HG03442 (cell line): ENCODE data around the gene S1PR3.

Source experiments
- ATAC-seq: cut with Tn5 transposase; IDR thresholded peaks from one replicate; pipeline ENCODE4 v1.9.1; 2021; ENCODE audit warnings: mild to moderate bottlenecking, moderate library complexity; ENCODE audit not compliant: unreplicated experiment

Gene S1PR3

GRCh38 chr9:89008055-89008743, 16.9 kb downstream of the S1PR3 start:
- no peak for ATAC-seq

- ATAC-seq = no peak
Measured at GRCh38 chr9:89008744-89009545, 17.7 kb downstream of the S1PR3 start.

GRCh38 chr9:89009546-89009840, 18.2 kb downstream of the S1PR3 start:
- no peak for ATAC-seq

GRCh38 chr9:89010056-89010455, 18.8 kb downstream of the S1PR3 start:
- ATAC-seq = no peak

GRCh38 chr9:89010526-89011111, 19.4 kb downstream of the S1PR3 start:
- no peak for ATAC-seq

- ATAC-seq = no peak
Measured at GRCh38 chr9:89011683-89012082, 20.4 kb downstream of the S1PR3 start.

- no peak for ATAC-seq
Measured at GRCh38 chr9:89012294-89013042, 21.2 kb downstream of the S1PR3 start.

- ATAC-seq = no peak
Measured at GRCh38 chr9:89013660-89014059, 22.4 kb downstream of the S1PR3 start.

GRCh38 chr9:89014153-89014552, 22.9 kb downstream of the S1PR3 start:
- no peak for ATAC-seq

- ATAC-seq = no peak
Measured at GRCh38 chr9:89015336-89015735, 24.1 kb downstream of the S1PR3 start.

- no peak for ATAC-seq
Measured at GRCh38 chr9:89020754-89021153, 29.5 kb downstream of the S1PR3 start.

GRCh38 chr9:89021154-89021803, 30.0 kb downstream of the S1PR3 start:
- no peak for ATAC-seq

GRCh38 chr9:89022001-89022759, 30.9 kb downstream of the S1PR3 start:
- ATAC-seq = no peak

GRCh38 chr9:89022902-89023301, 31.6 kb downstream of the S1PR3 start:
- ATAC-seq = no peak

GRCh38 chr9:89023740-89024139, 32.5 kb downstream of the S1PR3 start:
- no peak for ATAC-seq

- ATAC-seq = no peak
Measured at GRCh38 chr9:89024727-89025126, 33.5 kb downstream of the S1PR3 start.

GRCh38 chr9:89025553-89025952, 34.3 kb downstream of the S1PR3 start:
- no peak for ATAC-seq

- no peak for ATAC-seq
Measured at GRCh38 chr9:89026876-89027275, 35.6 kb downstream of the S1PR3 start.

GRCh38 chr9:89029788-89030187, 38.5 kb downstream of the S1PR3 start:
- no peak for ATAC-seq

- no peak for ATAC-seq
Measured at GRCh38 chr9:89032173-89032572, 40.9 kb downstream of the S1PR3 start.
